Gastrocnemius medialis (tissue), 4 donors: ENCODE results near the gene SULF2. TPM values are rescaled to one million over a fixed set of nuclear protein-coding genes. Genes with fewer than 3 reads are reported as not detected.

Experiments used
- ATAC-seq, 2 donors: fragments of 150-250 bp; one replicate each; pipeline ENCODE4 v1.9.1; 2016
- DNase-seq, 2 donors: peaks; one replicate each; pipeline ENCODE4 v3.0.0-alpha.2; 2019
- H3K27ac ChIP-seq, 4 donors: fragments of 200-600 bp; sonication (generic); 1 replicate in 1 of 4; 2 replicates in 3 of 4; pipeline ENCODE4 v1.5.1; 2016 to 2018; ENCODE audit warnings: mild to moderate bottlenecking in 2 of 4, moderate library complexity in 1 of 4
- H3K27me3 ChIP-seq, 3 donors: fragments of 200-600 bp; sonication (generic) in 2 of 3; 1 replicate in 1 of 3; 2 replicates in 2 of 3; pipeline versions ENCODE4 v1.5.1 to v1.6.0; 2016 to 2019; ENCODE audit warnings: mild to moderate bottlenecking in 1 of 3, moderate library complexity in 1 of 3
- H3K36me3 ChIP-seq, 2 donors: fragments of 200-600 bp; sonication (generic) in 1 of 2; one replicate each; pipeline ENCODE4 v1.5.1; 2017 to 2018
- H3K4me1 ChIP-seq, 2 donors: fragments of 200-600 bp; sonication (generic) in 1 of 2; one replicate each; pipeline ENCODE4 v1.5.1; 2016 to 2017; ENCODE audit warnings: mild to moderate bottlenecking in 2 of 2
- H3K4me3 ChIP-seq, 4 donors: fragments of 200-600 bp; sonication (generic) in 3 of 4; 1 replicate in 1 of 4; 2 replicates in 3 of 4; pipeline ENCODE4 v1.5.1; 2016 to 2019; ENCODE audit warnings: mild to moderate bottlenecking in 2 of 4
- H3K9me3 ChIP-seq, 3 donors: fragments of 200-600 bp; sonication (generic) in 2 of 3; 1 replicate in 1 of 3; 2 replicates in 2 of 3; pipeline ENCODE4 v1.5.1; 2016 to 2019
- POLR2A ChIP-seq, 2 donors: fragments of 450-650 bp; IDR thresholded peaks; one replicate each; pipeline ENCODE4 v1.6.1; 2017; ENCODE audit warnings: antibody characterized with exemption in 2 of 2, mild to moderate bottlenecking in 2 of 2, moderate library complexity in 2 of 2
- in situ Hi-C, 4 donors: fragments of 200-750 bp; cut with MboI; loops; one replicate each; pipeline versions ENCODE4 v1.15.0 to v1.8.0; 2017; ENCODE audit warnings: low sequenced_read_pairs in 4 of 4
- intact Hi-C: fragments of 100-400 bp; cut with DNase I; formaldehyde crosslinking; loops from one replicate; pipeline ENCODE4 v1.15.1; 2023; ENCODE audit warnings: low total_unique reads
- total RNA-seq, 4 donors: library from RNA; depleted of rRNA; stranded (reverse); fragments of >200 nt; gene quantifications; one replicate each; pipeline versions ENCODE4 v1.1.0 to v1.2.3, GENCODE V29; 2016
- TF ChIP-seq, protein P1 (sequence below), 5 experiments: fragments of 450-650 bp in 3 of 5; fragments of 200-600 bp in 2 of 5; sonication (generic) in 2 of 5; IDR thresholded peaks in 4 of 5; conservative IDR thresholded peaks in 1 of 5; 1 replicate in 4 of 5; 2 replicates in 1 of 5; pipeline ENCODE4 v1.5.1; 2016 to 2019; ENCODE audit warnings: antibody characterized with exemption in 5 of 5, mild to moderate bottlenecking in 3 of 5, moderate library complexity in 3 of 5

Gene SULF2
- total RNA-seq, 4 donors from 2014 or later, result 9.8 to 18.8 (median 16.8) TPM

DNA sequence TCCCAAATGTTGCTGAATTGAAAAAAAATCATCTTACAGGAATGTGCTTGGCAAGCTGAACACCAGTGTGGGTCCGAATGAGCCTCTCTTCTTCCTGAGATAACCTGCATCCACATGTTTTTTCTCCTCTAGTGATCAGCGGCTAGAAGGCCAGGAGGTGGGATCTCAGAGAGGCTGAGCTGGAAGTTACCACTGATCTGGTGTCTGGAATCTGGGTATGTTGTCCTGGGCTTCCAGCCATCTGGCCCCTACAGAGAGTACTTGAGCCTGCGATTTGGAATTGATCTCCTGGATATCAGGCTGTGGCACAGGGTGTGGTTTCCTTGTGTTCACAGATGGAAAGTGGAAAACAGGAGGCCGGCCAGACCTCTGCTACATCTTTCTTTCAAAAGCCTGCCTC, 35.9 kb downstream of the SULF2 start:
- peak; percentile 65 to 79 for ATAC-seq

DNA sequence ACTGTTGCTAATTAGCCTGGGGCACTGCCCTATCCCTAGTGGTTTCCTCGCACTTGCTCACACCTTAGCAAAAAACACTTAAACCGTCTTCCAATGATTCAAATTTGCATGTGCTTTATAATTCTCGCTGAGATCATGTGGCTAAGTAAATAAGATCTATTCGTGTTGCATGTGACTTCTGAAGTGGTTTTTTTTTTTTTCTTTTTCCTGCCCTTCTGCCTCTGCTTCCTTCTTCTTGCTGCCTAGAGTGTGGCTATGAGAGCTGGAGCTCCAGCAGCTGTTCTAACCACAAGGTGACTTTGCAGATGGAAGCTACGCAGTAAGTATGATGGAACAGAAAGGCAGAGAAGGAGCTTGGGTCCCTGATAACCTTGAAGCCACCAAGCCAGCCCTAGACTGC, 36.5 kb downstream of the SULF2 start:
- intact Hi-C loops, result no loop called here
- no peak for TF ChIP-seq POLR2A (IDR thresholded peaks at IDR 0.05)
- TF ChIP-seq, protein P1, sequence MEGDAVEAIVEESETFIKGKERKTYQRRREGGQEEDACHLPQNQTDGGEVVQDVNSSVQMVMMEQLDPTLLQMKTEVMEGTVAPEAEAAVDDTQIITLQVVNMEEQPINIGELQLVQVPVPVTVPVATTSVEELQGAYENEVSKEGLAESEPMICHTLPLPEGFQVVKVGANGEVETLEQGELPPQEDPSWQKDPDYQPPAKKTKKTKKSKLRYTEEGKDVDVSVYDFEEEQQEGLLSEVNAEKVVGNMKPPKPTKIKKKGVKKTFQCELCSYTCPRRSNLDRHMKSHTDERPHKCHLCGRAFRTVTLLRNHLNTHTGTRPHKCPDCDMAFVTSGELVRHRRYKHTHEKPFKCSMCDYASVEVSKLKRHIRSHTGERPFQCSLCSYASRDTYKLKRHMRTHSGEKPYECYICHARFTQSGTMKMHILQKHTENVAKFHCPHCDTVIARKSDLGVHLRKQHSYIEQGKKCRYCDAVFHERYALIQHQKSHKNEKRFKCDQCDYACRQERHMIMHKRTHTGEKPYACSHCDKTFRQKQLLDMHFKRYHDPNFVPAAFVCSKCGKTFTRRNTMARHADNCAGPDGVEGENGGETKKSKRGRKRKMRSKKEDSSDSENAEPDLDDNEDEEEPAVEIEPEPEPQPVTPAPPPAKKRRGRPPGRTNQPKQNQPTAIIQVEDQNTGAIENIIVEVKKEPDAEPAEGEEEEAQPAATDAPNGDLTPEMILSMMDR (IDR thresholded peaks at IDR 0.05 in 4 of 5, conservative IDR thresholded peaks at IDR 0.05 in 1 of 5), result no peak
- no peak for DNase-seq
- H3K4me1 ChIP-seq, result peaks cover 0 to 10% of the 10 kb centered on the region in 2 donors
- peak overlapping the region in 3 of 4 donors; percentile 31 to 48 (median 39) for H3K27ac ChIP-seq
- H3K4me3 ChIP-seq, result no peak overlapping the region
- no peaks in the 10 kb centered on the region for H3K9me3 ChIP-seq
- H3K27me3 ChIP-seq, result no peaks in the 10 kb centered on the region
- ATAC-seq, result no peak
- H3K36me3 ChIP-seq, result no peaks in the 10 kb centered on the region
- in situ Hi-C loops, result no loop called here

More for the DNA sequence above, 35.9 kb downstream of the SULF2 start:
- Histone ChIP-seq H3K9me3 (no peaks in the 10 kb centered on the region), H3K4me3 (no peak overlapping the region), H3K4me1 (peaks cover 0 to 10% of the 10 kb centered on the region in 2 donors), H3K27me3 (no peaks in the 10 kb centered on the region), H3K36me3 (no peaks in the 10 kb centered on the region), H3K27ac (peak overlapping the region in 3 of 4 donors; percentile 31 to 48 (median 39))
- intact Hi-C loops, result no loop called here
- TF ChIP-seq POLR2A (IDR thresholded peaks at IDR 0.05), result no peak
- TF ChIP-seq, protein P1 (IDR thresholded peaks at IDR 0.05 in 4 of 5, conservative IDR thresholded peaks at IDR 0.05 in 1 of 5), result no peak
- in situ Hi-C loops, result no loop called here
- no peak for DNase-seq

DNA sequence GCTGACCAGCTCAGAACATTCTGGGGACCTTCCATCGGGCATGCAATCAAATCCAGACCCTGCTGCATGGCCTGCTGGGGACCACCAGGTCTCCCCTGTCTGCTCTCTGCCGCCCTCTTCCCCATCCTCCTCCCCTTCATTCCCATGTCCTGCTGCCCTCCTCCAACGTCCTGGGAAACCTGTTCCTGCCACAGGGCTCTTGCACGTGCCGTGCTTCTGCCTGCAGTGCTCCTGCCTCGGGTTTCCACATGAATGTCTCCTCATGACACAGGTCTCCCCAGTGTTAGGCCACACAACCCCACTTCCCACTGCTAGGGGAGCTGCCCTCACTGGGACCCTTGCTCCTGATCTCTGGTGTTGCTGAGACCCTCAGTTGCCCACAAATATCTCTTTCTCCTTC, 37.2 kb downstream of the SULF2 start:
- Histone ChIP-seq H3K9me3 (no peaks in the 10 kb centered on the region), H3K4me3 (no peak overlapping the region), H3K36me3 (no peaks in the 10 kb centered on the region), H3K4me1 (peaks cover 0 to 10% of the 10 kb centered on the region in 2 donors), H3K27ac (peak overlapping the region in 3 of 4 donors; percentile 31 to 48 (median 39)), H3K27me3 (no peaks in the 10 kb centered on the region)
- ATAC-seq, result no peak
- no peak for TF ChIP-seq POLR2A (IDR thresholded peaks at IDR 0.05)
- TF ChIP-seq, protein P1 (IDR thresholded peaks at IDR 0.05 in 4 of 5, conservative IDR thresholded peaks at IDR 0.05 in 1 of 5), result no peak
- intact Hi-C loops (no loop called here), in situ Hi-C loops (no loop called here)
- DNase-seq, result no peak

DNA sequence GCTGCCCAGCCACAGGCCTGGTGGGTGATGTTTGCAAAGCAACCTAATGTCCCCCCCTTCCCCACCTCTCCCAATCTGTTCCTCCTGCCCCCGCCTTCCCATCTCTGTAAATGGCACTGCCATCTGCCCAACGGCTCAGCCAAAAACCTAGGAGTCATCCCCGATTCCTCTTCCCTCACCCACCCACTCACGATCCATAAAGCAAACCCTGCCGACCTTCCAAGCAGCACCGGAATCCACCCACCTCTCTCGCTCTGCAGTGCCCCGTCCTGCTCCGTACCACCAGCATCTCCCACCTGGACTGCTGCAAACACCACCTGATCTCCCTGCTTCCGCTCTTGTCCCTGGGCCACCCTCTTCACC, 37.6 kb downstream of the SULF2 start:
- Histone ChIP-seq H3K9me3 (no peaks in the 10 kb centered on the region), H3K27ac (no peak overlapping the region), H3K4me1 (peaks cover 0 to 10% of the 10 kb centered on the region in 2 donors), H3K36me3 (no peaks in the 10 kb centered on the region), H3K4me3 (no peak overlapping the region), H3K27me3 (no peaks in the 10 kb centered on the region)
- in situ Hi-C loops, result no loop called here
- intact Hi-C loops, result no loop called here
- TF ChIP-seq POLR2A (IDR thresholded peaks at IDR 0.05), result no peak
- TF ChIP-seq, protein P1 (IDR thresholded peaks at IDR 0.05 in 4 of 5, conservative IDR thresholded peaks at IDR 0.05 in 1 of 5), result no peak
- no peak for ATAC-seq
- no peak for DNase-seq

DNA sequence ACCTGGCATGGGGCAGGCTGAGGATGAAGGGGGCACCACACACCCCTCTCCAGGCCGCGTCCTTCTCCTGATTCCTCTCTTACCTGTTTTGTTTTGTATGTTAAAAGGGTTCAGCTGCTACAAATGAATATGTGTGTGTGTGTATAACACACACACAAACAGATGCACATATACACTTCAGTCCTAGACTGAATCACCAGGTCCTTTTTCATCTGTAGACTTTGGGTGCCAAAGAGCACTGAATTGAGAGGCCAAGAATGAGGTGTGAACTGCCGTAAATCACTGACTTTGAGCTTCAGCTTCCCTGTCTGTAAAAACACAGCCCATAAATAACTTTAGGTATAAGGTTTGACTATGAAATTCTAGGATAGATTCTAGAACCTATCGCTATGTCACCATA, 40.5 kb downstream of the SULF2 start:
- Histone ChIP-seq H3K27ac (no peak overlapping the region), H3K9me3 (no peaks in the 10 kb centered on the region), H3K4me1 (peaks cover 0 to 10% of the 10 kb centered on the region in 2 donors), H3K4me3 (no peak overlapping the region), H3K27me3 (no peaks in the 10 kb centered on the region), H3K36me3 (no peaks in the 10 kb centered on the region)
- no peak for ATAC-seq
- in situ Hi-C loops, result no loop called here
- TF ChIP-seq, protein P1 (IDR thresholded peaks at IDR 0.05 in 4 of 5, conservative IDR thresholded peaks at IDR 0.05 in 1 of 5), result no peak
- TF ChIP-seq POLR2A (IDR thresholded peaks at IDR 0.05), result no peak
- no peak for DNase-seq
- intact Hi-C loops, result no loop called here
